Measurements from ENCODE around the gene TLX3. TPM values are rescaled to one million over a fixed set of nuclear protein-coding genes. Genes with fewer than 3 reads are reported as not detected.

Gene TLX3
- total and polyA plus RNA-seq, 2 of the 4 experiments (the other 2 are of a cell fraction) = not detected

DNA sequence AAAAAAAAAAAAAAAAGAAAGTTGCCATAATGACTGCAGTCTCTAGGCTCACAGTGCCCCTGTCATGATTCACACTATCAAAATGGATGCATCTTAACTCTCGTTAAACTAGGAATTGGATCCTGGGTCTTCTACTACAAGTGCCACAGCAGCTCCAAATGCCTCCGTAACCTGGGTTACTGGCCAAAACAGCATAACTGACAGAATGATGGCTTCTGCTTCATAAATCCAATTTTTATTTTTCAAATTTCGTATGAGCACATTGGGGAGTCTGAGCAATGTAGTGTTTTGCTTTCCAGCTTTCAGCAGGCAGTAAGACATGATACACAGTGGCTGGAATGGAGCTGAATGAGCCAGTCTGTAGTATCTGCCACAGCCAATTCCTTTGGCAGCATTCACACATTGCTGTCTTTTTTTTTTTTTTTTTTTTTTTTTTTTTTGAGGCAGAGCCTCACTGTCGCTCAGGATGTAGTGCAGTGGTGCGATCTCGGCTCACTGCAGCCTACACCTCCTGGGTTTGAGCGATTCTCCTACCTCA is 42.6 kb downstream of the TLX3 start:
- Histone ChIP-seq H2BK5ac (ENCODE audit: low read depth, low read length, poor library complexity, severe bottlenecking) (no peak overlapping the region), H3K18ac (ENCODE audit: low read depth, low read length) (no peak overlapping the region), H4K5ac (ENCODE audit: low read depth, low read length) (no peak overlapping the region), H3K36me3 (ENCODE audit: control insufficient read depth, insufficient read depth, low read length) (no peaks in the 10 kb centered on the region), H3K4ac (ENCODE audit: low read depth, low read length) (no peak overlapping the region), H3K79me1 (ENCODE audit: low read depth in 1 of 2, low read length in 2 of 2) (no peaks in the 10 kb centered on the region), H2AK5ac (ENCODE audit: low read depth, low read length) (no peak overlapping the region), H4K91ac (ENCODE audit: insufficient read depth, low read depth, low read length) (no peak overlapping the region), H2AK9ac (replicated peaks; ENCODE audit: low read depth, low read length, poor library complexity) (no peak overlapping the region), H2BK20ac (ENCODE audit: low read depth, low read length) (no peak overlapping the region), H3K27me3 (ENCODE audit: control insufficient read depth, insufficient read depth, low read length) (peaks cover 2% of the 10 kb centered on the region; the same call in 1 of the 2 replicates), H3K9ac (ENCODE audit: low read depth, low read length) (no peak overlapping the region), H3K56ac (ENCODE audit: extremely low read depth, insufficient read depth, low read length) (no peak overlapping the region), H3K23ac (ENCODE audit: low read depth, low read length) (no peak overlapping the region), H3K4me1 (ENCODE audit: control insufficient read depth, insufficient read depth, low read length) (no peaks in the 10 kb centered on the region), H3K9me1 (ENCODE audit: insufficient read depth, low read length) (no peaks in the 10 kb centered on the region), H4K8ac (ENCODE audit: low read depth in 2 of 2, low read length in 2 of 2) (no peak overlapping the region), H2AFZ (replicated peaks; ENCODE audit: low read length, poor library complexity) (no peak overlapping the region), H4K20me1 (ENCODE audit: insufficient read depth, low read length) (no peaks in the 10 kb centered on the region), H2BK15ac (ENCODE audit: low read depth, low read length) (no peak overlapping the region), H3K9me3 (ENCODE audit: control insufficient read depth, insufficient read depth, low read length) (no peaks in the 10 kb centered on the region), H3K27ac (ENCODE audit: insufficient read depth, low read length) (no peak overlapping the region), H3K4me3 (ENCODE audit: insufficient read depth, low read depth, low read length) (no peak overlapping the region), H3K4me2 (ENCODE audit: low read depth, low read length) (no peak overlapping the region), H3K14ac (replicated peaks; ENCODE audit: low read depth, low read length) (no peak overlapping the region), H2BK120ac (ENCODE audit: low read depth, low read length) (no peak overlapping the region)
- in situ Hi-C loops (cut with MboI; ENCODE audit: low sequenced_read_pairs) = no loop called here
- no peak for DNase-seq
- ChIA-PET CTCF (interaction anchor here (0.6 to 3.0 kb wide), 4 partner anchors 9 to 176 kb away, joined by 3 to 10 read pairs (median 4); no protein-coding TSS in a partner anchor), POLR2A (ENCODE audit: unreplicated experiment) (no interaction called here)
- dilution Hi-C loops (cut with HindIII; ENCODE audit: low sequenced_read_pairs, unreplicated experiment) = no loop called here
- WGBS, 2 experiments (ENCODE audit: extremely low coverage in 2 of 2, insufficient read length in 1 of 2) = 92% methylated on average over 2 of the region's 7 CpGs; no CpG with 5 or more reads in 1 of the 2 experiments
- no peak for TF ChIP-seq FOS (IDR thresholded peaks at IDR 0.05; ENCODE audit: low read depth, low read length)
- no peak for TF ChIP-seq MAZ (IDR thresholded peaks at IDR 0.05; ENCODE audit: borderline replicate concordance, low read depth, low read length)
- no peak for TF ChIP-seq NFE2L2 (IDR thresholded peaks at IDR 0.05; ENCODE audit: low read depth, low read length)
- no peak for TF ChIP-seq RAD21 (IDR thresholded peaks at IDR 0.05; ENCODE audit: low read length)
- TF ChIP-seq, protein P1, sequence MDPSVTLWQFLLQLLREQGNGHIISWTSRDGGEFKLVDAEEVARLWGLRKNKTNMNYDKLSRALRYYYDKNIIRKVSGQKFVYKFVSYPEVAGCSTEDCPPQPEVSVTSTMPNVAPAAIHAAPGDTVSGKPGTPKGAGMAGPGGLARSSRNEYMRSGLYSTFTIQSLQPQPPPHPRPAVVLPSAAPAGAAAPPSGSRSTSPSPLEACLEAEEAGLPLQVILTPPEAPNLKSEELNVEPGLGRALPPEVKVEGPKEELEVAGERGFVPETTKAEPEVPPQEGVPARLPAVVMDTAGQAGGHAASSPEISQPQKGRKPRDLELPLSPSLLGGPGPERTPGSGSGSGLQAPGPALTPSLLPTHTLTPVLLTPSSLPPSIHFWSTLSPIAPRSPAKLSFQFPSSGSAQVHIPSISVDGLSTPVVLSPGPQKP (IDR thresholded peaks at IDR 0.05; ENCODE audit: borderline replicate concordance, low read depth, low read length) = no peak
- TF ChIP-seq CHD1 (IDR thresholded peaks at IDR 0.05; ENCODE audit: low read depth, low read length) = no peak
- no peak for TF ChIP-seq BHLHE40 (IDR thresholded peaks at IDR 0.05; ENCODE audit: low read depth, low read length)
- TF ChIP-seq MAFK (IDR thresholded peaks at IDR 0.05; ENCODE audit: low read depth, low read length) = no peak
- TF ChIP-seq RCOR1 (IDR thresholded peaks at IDR 0.05; ENCODE audit: insufficient replicate concordance, low read length) = no peak
- TF ChIP-seq, protein P2, sequence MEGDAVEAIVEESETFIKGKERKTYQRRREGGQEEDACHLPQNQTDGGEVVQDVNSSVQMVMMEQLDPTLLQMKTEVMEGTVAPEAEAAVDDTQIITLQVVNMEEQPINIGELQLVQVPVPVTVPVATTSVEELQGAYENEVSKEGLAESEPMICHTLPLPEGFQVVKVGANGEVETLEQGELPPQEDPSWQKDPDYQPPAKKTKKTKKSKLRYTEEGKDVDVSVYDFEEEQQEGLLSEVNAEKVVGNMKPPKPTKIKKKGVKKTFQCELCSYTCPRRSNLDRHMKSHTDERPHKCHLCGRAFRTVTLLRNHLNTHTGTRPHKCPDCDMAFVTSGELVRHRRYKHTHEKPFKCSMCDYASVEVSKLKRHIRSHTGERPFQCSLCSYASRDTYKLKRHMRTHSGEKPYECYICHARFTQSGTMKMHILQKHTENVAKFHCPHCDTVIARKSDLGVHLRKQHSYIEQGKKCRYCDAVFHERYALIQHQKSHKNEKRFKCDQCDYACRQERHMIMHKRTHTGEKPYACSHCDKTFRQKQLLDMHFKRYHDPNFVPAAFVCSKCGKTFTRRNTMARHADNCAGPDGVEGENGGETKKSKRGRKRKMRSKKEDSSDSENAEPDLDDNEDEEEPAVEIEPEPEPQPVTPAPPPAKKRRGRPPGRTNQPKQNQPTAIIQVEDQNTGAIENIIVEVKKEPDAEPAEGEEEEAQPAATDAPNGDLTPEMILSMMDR (conservative IDR thresholded peaks at IDR 0.05; ENCODE audit: low read depth, low read length) = no peak
- no peak for TF ChIP-seq SMC3 (IDR thresholded peaks at IDR 0.05; ENCODE audit: low read depth, low read length)
- no peak for TF ChIP-seq MXI1 (IDR thresholded peaks at IDR 0.05; ENCODE audit: borderline replicate concordance, low read depth, low read length)
- ATAC-seq (ENCODE audit: low read depth) = no peak
- intact Hi-C loops (cut with micrococcal nuclease) = no loop called here
- no TSS peak for BruUV-seq (replicated peaks)
